HEK293T (cell line): ENCODE results near the gene MRPL19.

Experiments used
- ARNT ChIP-seq: fragments of 450-650 bp; IDR thresholded peaks from 2 replicates; pipeline ENCODE4 v1.6.1; 2017; ENCODE audit warnings: mild to moderate bottlenecking
- FOXM1 ChIP-seq: fragments of 450-650 bp; IDR thresholded peaks from 2 replicates; pipeline ENCODE4 v1.6.1; 2017; ENCODE audit warnings: mild to moderate bottlenecking, borderline replicate concordance
- NFRKB ChIP-seq: fragments of 450-650 bp; IDR thresholded peaks from 2 replicates; pipeline ENCODE4 v1.6.1; 2016; ENCODE audit warnings: mild to moderate bottlenecking, moderate library complexity
- SP1 ChIP-seq: fragments of 450-650 bp; IDR thresholded peaks from 2 replicates; pipeline ENCODE4 v1.6.1; 2017
- SUZ12 ChIP-seq: fragments of 450-650 bp; IDR thresholded peaks from 2 replicates; pipeline ENCODE4 v1.6.1; 2016; ENCODE audit warnings: mild to moderate bottlenecking
- TF ChIP-seq, protein P1 (sequence below): fragments of 450-650 bp; IDR thresholded peaks from 2 replicates; pipeline ENCODE4 v1.6.1; 2016

DNA sequence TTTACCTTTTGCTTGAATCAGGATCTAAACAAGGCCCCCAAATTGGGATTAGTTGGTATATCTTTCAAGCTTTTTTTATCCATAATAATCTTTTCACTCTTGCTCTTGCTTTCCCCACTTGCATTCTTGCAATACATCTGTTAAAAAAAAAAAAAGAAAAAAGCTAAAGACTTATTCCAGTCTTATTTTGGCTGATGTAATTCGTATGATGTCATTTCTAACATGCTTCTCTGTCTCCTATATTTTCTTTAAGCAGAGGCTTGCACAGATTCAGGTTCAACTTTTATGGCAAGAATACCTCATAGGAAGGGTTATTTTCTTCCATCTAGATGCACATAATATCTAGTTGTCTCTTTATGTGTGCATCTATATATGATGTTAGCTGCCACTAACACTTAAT is 73.9 kb downstream of the MRPL19 start:
- TF ChIP-seq SP1 (no peak), FOXM1 (no peak), NFRKB (no peak), ARNT (no peak), SUZ12 (no peak)
- TF ChIP-seq, protein P1, sequence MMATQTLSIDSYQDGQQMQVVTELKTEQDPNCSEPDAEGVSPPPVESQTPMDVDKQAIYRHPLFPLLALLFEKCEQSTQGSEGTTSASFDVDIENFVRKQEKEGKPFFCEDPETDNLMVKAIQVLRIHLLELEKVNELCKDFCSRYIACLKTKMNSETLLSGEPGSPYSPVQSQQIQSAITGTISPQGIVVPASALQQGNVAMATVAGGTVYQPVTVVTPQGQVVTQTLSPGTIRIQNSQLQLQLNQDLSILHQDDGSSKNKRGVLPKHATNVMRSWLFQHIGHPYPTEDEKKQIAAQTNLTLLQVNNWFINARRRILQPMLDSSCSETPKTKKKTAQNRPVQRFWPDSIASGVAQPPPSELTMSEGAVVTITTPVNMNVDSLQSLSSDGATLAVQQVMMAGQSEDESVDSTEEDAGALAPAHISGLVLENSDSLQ = no peak
